HepG2 (cell line): Measurements from ENCODE around the gene CCNF. TPM values are rescaled to one million over a fixed set of nuclear protein-coding genes. Genes with fewer than 3 reads are reported as not detected.

Source experiments
- ATAC-seq: fragments of 200-7000 bp; cut with Tn5 transposase; 3 replicates; pipeline ENCODE4 v1.9.1; 2020; ENCODE audit warnings: mild to moderate bottlenecking, moderate library complexity
- BruUV-seq: library from RNA; stranded (reverse); fragments of 400-500 nt; replicated peaks from 2 replicates; lab custom pipeline; 2021; lab: Mats Ljungman, UMichigan
- CTCF ChIA-PET: fragments of 300-600 bp; formaldehyde crosslinking; extraction: SDS; loops from one replicate; lab custom pipeline; 2021; ENCODE audit warnings: low total read pairs, inconsistent platforms, low intra/inter-chr PET ratio; lab: Yijun Ruan, JAX
- POLR2A ChIA-PET: fragments of 350-600 bp; sonication (Branson Sonifier 250); formaldehyde crosslinking; loops from one replicate; lab custom pipeline; 2020; ENCODE audit warnings: antibody characterized with exemption, inconsistent platforms; lab: Yijun Ruan, JAX
- DNase-seq: peaks from one replicate; pipeline ENCODE4 v3.0.0-alpha.2; 2015; ENCODE audit warnings: low spot score
- FAIRE-seq: peaks from 3 replicates; lab custom pipeline; 2011; peaks lifted over from hg19 to GRCh38; lab: Jason Lieb, UNC
- H2AFZ ChIP-seq: one replicate; pipeline ENCODE4 v1.6.1; 2011; ENCODE audit warnings: low read length, inconsistent platforms
- H3K27ac ChIP-seq: fragments of 300-600 bp; 3 replicates; pipeline ENCODE4 v1.8.0; 2011; ENCODE audit warnings: mixed run types, mild to moderate bottlenecking, mixed read lengths, low read length, inconsistent platforms; ENCODE audit not compliant: insufficient read depth; ENCODE audit errors: extremely low read length
- H3K27me3 ChIP-seq, 2 experiments: fragments of 200-600 bp in 1 of 2; 2 replicates in 1 of 2; 3 replicates in 1 of 2; pipeline versions ENCODE4 v1.6.0 to v1.8.0; 2011; ENCODE audit warnings: low read length in 2 of 2, mild to moderate bottlenecking in 2 of 2, moderate library complexity in 2 of 2, inconsistent platforms in 1 of 2; ENCODE audit not compliant: insufficient read depth in 2 of 2, control insufficient read depth in 1 of 2
- H3K36me3 ChIP-seq, 2 experiments: fragments of 200-600 bp in 1 of 2; replicated peaks in 1 of 2; 2 replicates in 1 of 2; 3 replicates in 1 of 2; pipeline versions ENCODE4 v1.5.1 to v1.8.0; 2011; ENCODE audit warnings: low read length in 2 of 2, inconsistent platforms in 1 of 2; ENCODE audit not compliant: insufficient read depth in 2 of 2, control insufficient read depth in 1 of 2
- H3K4me1 ChIP-seq: 2 replicates; pipeline ENCODE4 v1.5.1; 2012; ENCODE audit warnings: low read length, inconsistent platforms; ENCODE audit not compliant: insufficient read depth
- H3K4me2 ChIP-seq: 2 replicates; pipeline ENCODE4 v1.6.0; 2011; ENCODE audit warnings: low read depth, low read length, inconsistent platforms
- H3K4me3 ChIP-seq, 3 experiments: fragments of 200-600 bp in 1 of 3; sonication (generic), shearing (Covaris generic) in 1 of 3; replicated peaks in 1 of 3; 2 replicates each; pipeline ENCODE4 v1.5.1; 2011 to 2016; ENCODE audit warnings: low read length in 3 of 3, inconsistent platforms in 2 of 3, low read depth in 2 of 3, mild to moderate bottlenecking in 2 of 3, control low read depth in 1 of 3, mixed read lengths in 1 of 3; ENCODE audit not compliant: insufficient read depth in 1 of 3
- H3K79me2 ChIP-seq: one replicate; pipeline ENCODE4 v1.6.1; 2011; ENCODE audit warnings: low read length, inconsistent platforms; ENCODE audit not compliant: insufficient read depth
- H3K9ac ChIP-seq: 2 replicates; pipeline ENCODE4 v1.6.0; 2011; ENCODE audit warnings: mild to moderate bottlenecking, low read depth, low read length, inconsistent platforms; ENCODE audit not compliant: insufficient read depth
- H3K9me3 ChIP-seq: 2 replicates; pipeline ENCODE4 v1.5.1; 2012; ENCODE audit warnings: mild to moderate bottlenecking, low read length
- H4K20me1 ChIP-seq: 2 replicates; pipeline ENCODE4 v1.6.0; 2011; ENCODE audit warnings: inconsistent platforms, mild to moderate bottlenecking, low read length, moderate library complexity; ENCODE audit not compliant: insufficient read depth
- GATAD2A ChIP-seq: IDR thresholded peaks from 2 replicates; pipeline ENCODE4 v1.6.1; 2016
- HIVEP1 ChIP-seq: sonication (generic); formaldehyde crosslinking; IDR thresholded peaks from 2 replicates; pipeline ENCODE4 v1.4.0; 2020; ENCODE audit warnings: mild to moderate bottlenecking, missing genetic modification reagents
- MXD4 ChIP-seq: IDR thresholded peaks from 2 replicates; pipeline ENCODE4 v1.6.1; 2016; ENCODE audit warnings: mild to moderate bottlenecking, missing biosample characterization, missing genetic modification reagents
- MYC ChIP-seq: sonication (generic); formaldehyde crosslinking; IDR thresholded peaks from 2 replicates; pipeline ENCODE4 v1.9.0; 2021; ENCODE audit warnings: missing genetic modification reagents, borderline replicate concordance
- NFE2L2 ChIP-seq: fragments of 150-350 bp; IDR thresholded peaks from 2 replicates; pipeline ENCODE4 v1.6.1; 2014; ENCODE audit warnings: low read length
- RCOR2 ChIP-seq: IDR thresholded peaks from 2 replicates; pipeline ENCODE4 v1.6.1; 2016; ENCODE audit warnings: missing biosample characterization, missing genetic modification reagents
- SP1 ChIP-seq, 2 experiments: fragments of 450-650 bp in 1 of 2; sonication (generic) in 1 of 2; formaldehyde crosslinking in 1 of 2; IDR thresholded peaks; 2 replicates each; pipeline versions ENCODE4 v1.4.0 to v1.6.1; 2016 to 2020; ENCODE audit warnings: missing genetic modification reagents in 1 of 2
- THAP11 ChIP-seq: IDR thresholded peaks from 2 replicates; pipeline ENCODE4 v1.6.1; 2016; ENCODE audit warnings: missing biosample characterization, missing genetic modification reagents
- TOPORS ChIP-seq: sonication (generic); formaldehyde crosslinking; IDR thresholded peaks from 2 replicates; pipeline ENCODE4 v1.8.0; 2023; ENCODE audit warnings: mild to moderate bottlenecking, missing genetic modification reagents
- ZBTB38 ChIP-seq: sonication (generic); formaldehyde crosslinking; IDR thresholded peaks from 2 replicates; pipeline ENCODE4 v1.5.1; 2020; ENCODE audit warnings: mild to moderate bottlenecking, missing genetic modification reagents
- ZIK1 ChIP-seq: sonication (generic); formaldehyde crosslinking; IDR thresholded peaks from 2 replicates; pipeline ENCODE4 v1.5.0; 2020; ENCODE audit warnings: mild to moderate bottlenecking, low read depth, missing genetic modification reagents, borderline replicate concordance
- ZNF333 ChIP-seq: sonication (generic); formaldehyde crosslinking; IDR thresholded peaks from 2 replicates; pipeline ENCODE4 v1.4.0; 2020; ENCODE audit warnings: mild to moderate bottlenecking, missing genetic modification reagents, borderline replicate concordance
- ZNF354B ChIP-seq: sonication (generic); formaldehyde crosslinking; IDR thresholded peaks from 2 replicates; pipeline ENCODE4 v1.8.0; 2022; ENCODE audit warnings: mild to moderate bottlenecking, missing genetic modification reagents
- WGBS: methylation state at CpG from one replicate; pipeline ENCODE4 v1.1.6; 2017; ENCODE audit warnings: low lambda C conversion rate; 5-methylcytosine and 5-hydroxymethylcytosine counted together
- in situ Hi-C: cut with HindIII; loops from 2 replicates; pipeline ENCODE4 v1.10.0; 2017; ENCODE audit warnings: low pct_unique_long_range_greater_than_20kb; ENCODE audit not compliant: extremely low pct_ligation_motif_present
- intact Hi-C: fragments of 100-400 bp; cut with micrococcal nuclease; formaldehyde crosslinking; loops from one replicate; pipeline ENCODE4 v1.10.0; 2022; ENCODE audit not compliant: unreplicated experiment
- polyA plus RNA-seq, 8 experiments: library from polyadenylated mRNA; depleted of rRNA in 3 of 8; stranded (reverse) in 7 of 8; unstranded in 1 of 8; fragments of >200 nt; fragmentation: Illumina TruSeq in 4 of 8; extraction: Trizol in 4 of 8; gene quantifications; 2 replicates each; pipeline versions ENCODE4 v1.2.1 to v1.2.3, GENCODE V29; 2011 to 2016; ENCODE audit warnings: low read depth in 4 of 8, missing spikeins in 1 of 8, mixed read lengths in 1 of 8; ENCODE audit not compliant: insufficient read depth in 1 of 8
- total RNA-seq, 5 experiments: library from RNA; depleted of rRNA; stranded (reverse); fragments of >200 nt; fragmentation: Illumina TruSeq; extraction: Trizol; gene quantifications; 2 replicates each; pipeline ENCODE4 v1.2.3, GENCODE V29; 2016; ENCODE audit warnings: low read depth in 1 of 5
- TF ChIP-seq, protein P1 (sequence below): sonication (generic); formaldehyde crosslinking; IDR thresholded peaks from 2 replicates; pipeline ENCODE4 v1.8.0; 2022; ENCODE audit warnings: mild to moderate bottlenecking, missing genetic modification reagents; ENCODE audit not compliant: insufficient replicate concordance
- TF ChIP-seq, protein P2 (sequence below): IDR thresholded peaks from 2 replicates; pipeline ENCODE4 v1.4.0; 2020; ENCODE audit warnings: mild to moderate bottlenecking, missing genetic modification reagents
- TF ChIP-seq, protein P3 (sequence below): sonication (generic); formaldehyde crosslinking; IDR thresholded peaks from 2 replicates; pipeline ENCODE4 v1.9.0; 2021; ENCODE audit warnings: missing genetic modification reagents, borderline replicate concordance

Gene CCNF
- total and polyA plus RNA-seq, 2 of the 13 experiments (the other 11 are each of a cell fraction or from before 2014, with no cell fraction given): 6.4 to 22.8 TPM

DNA sequence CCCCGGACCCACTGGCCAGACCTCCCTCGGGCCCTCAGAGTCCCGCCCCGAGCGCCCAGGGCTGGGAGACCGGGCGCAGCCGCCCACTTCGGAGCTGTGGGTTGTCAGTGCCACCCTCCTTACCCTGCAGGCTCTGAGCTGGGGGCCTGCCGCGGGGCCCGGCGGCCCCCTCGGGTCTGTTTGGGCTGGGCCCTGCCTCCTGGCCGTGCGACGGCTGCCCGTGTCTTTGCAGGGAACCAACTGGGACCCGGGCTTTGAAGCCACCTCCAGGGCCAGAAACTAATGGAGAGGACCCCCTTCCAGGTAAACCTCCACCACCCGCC lies 31.1 kb downstream of the CCNF start (continued):
- TF ChIP-seq, protein P1, sequence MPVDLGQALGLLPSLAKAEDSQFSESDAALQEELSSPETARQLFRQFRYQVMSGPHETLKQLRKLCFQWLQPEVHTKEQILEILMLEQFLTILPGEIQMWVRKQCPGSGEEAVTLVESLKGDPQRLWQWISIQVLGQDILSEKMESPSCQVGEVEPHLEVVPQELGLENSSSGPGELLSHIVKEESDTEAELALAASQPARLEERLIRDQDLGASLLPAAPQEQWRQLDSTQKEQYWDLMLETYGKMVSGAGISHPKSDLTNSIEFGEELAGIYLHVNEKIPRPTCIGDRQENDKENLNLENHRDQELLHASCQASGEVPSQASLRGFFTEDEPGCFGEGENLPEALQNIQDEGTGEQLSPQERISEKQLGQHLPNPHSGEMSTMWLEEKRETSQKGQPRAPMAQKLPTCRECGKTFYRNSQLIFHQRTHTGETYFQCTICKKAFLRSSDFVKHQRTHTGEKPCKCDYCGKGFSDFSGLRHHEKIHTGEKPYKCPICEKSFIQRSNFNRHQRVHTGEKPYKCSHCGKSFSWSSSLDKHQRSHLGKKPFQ: no peak

DNA sequence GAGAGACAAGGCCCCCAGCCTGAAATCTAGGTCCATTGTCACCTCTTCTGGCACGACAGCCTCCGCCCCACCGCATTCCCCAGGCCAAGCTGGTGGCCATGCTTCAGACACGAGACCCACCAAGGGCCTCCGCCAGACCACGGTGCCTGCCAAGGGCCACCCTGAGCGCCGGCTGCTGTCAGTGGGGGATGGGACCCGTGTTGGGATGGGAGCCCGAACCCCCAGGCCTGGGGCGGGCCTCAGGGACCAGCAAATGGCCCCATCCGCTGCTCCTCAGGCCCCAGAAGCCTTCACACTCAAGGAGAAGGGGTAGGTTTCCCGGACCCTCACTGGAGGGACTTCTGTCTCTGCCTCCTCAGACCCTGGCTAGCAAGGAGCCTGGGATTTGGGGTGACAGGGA lies 31.7 kb downstream of the CCNF start:
- no peaks in the 10 kb centered on the region for H4K20me1 ChIP-seq
- BruUV-seq: TSS peak; percentile 43
- H2AFZ ChIP-seq: no peak overlapping the region
- ChIA-PET CTCF (no interaction called here), POLR2A (interaction anchor here (1.2 to 1.5 kb wide), 2 partner anchors 8 to 12 kb away, joined by 3 to 6 read pairs; no protein-coding TSS in a partner anchor)
- no peaks in the 10 kb centered on the region for H3K27me3 ChIP-seq
- intact Hi-C loops (no loop called here), in situ Hi-C loops (no loop called here)
- peaks cover 8 to 14% of the 10 kb centered on the region in 2 experiments; a peak in 4 of 5 replicates for H3K36me3 ChIP-seq
- FAIRE-seq (no peak), DNase-seq (no peak), ATAC-seq (no peak)
- 93% methylated on average over 8 of the region's 13 CpGs for WGBS
- no peaks in the 10 kb centered on the region for H3K9me3 ChIP-seq
- no peaks in the 10 kb centered on the region for H3K79me2 ChIP-seq
- H3K9ac ChIP-seq: peak overlapping the region; percentile 72
- peak overlapping the region; percentile 59 to 75 (median 65); a peak in 5 of 6 replicates for H3K4me3 ChIP-seq
- H3K27ac ChIP-seq: peak overlapping the region; percentile 78
- peaks cover 24% of the 10 kb centered on the region for H3K4me1 ChIP-seq
- H3K4me2 ChIP-seq: peak overlapping the region; percentile 98
- TF ChIP-seq TOPORS (CRISPR knock-in tag): no peak
- no peak for TF ChIP-seq NFE2L2
- no peak for TF ChIP-seq RCOR2
- TF ChIP-seq, protein P2, sequence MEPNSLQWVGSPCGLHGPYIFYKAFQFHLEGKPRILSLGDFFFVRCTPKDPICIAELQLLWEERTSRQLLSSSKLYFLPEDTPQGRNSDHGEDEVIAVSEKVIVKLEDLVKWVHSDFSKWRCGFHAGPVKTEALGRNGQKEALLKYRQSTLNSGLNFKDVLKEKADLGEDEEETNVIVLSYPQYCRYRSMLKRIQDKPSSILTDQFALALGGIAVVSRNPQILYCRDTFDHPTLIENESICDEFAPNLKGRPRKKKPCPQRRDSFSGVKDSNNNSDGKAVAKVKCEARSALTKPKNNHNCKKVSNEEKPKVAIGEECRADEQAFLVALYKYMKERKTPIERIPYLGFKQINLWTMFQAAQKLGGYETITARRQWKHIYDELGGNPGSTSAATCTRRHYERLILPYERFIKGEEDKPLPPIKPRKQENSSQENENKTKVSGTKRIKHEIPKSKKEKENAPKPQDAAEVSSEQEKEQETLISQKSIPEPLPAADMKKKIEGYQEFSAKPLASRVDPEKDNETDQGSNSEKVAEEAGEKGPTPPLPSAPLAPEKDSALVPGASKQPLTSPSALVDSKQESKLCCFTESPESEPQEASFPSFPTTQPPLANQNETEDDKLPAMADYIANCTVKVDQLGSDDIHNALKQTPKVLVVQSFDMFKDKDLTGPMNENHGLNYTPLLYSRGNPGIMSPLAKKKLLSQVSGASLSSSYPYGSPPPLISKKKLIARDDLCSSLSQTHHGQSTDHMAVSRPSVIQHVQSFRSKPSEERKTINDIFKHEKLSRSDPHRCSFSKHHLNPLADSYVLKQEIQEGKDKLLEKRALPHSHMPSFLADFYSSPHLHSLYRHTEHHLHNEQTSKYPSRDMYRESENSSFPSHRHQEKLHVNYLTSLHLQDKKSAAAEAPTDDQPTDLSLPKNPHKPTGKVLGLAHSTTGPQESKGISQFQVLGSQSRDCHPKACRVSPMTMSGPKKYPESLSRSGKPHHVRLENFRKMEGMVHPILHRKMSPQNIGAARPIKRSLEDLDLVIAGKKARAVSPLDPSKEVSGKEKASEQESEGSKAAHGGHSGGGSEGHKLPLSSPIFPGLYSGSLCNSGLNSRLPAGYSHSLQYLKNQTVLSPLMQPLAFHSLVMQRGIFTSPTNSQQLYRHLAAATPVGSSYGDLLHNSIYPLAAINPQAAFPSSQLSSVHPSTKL (CRISPR knock-in tag): no peak
- TF ChIP-seq SP1 (IDR thresholded peaks at IDR 0.05): no peak
- TF ChIP-seq SP1 (CRISPR knock-in tag; IDR thresholded peaks at IDR 0.05): no peak
- TF ChIP-seq ZIK1 (CRISPR knock-in tag): no peak
- TF ChIP-seq ZNF354B (CRISPR knock-in tag): no peak
- TF ChIP-seq HIVEP1: no peak
- no peak for TF ChIP-seq MYC (CRISPR knock-in tag)
- TF ChIP-seq ZBTB38 (CRISPR knock-in tag): no peak
- no peak for TF ChIP-seq ZNF333 (CRISPR knock-in tag)
- TF ChIP-seq MXD4 (CRISPR knock-in tag): no peak
- TF ChIP-seq, protein P3, sequence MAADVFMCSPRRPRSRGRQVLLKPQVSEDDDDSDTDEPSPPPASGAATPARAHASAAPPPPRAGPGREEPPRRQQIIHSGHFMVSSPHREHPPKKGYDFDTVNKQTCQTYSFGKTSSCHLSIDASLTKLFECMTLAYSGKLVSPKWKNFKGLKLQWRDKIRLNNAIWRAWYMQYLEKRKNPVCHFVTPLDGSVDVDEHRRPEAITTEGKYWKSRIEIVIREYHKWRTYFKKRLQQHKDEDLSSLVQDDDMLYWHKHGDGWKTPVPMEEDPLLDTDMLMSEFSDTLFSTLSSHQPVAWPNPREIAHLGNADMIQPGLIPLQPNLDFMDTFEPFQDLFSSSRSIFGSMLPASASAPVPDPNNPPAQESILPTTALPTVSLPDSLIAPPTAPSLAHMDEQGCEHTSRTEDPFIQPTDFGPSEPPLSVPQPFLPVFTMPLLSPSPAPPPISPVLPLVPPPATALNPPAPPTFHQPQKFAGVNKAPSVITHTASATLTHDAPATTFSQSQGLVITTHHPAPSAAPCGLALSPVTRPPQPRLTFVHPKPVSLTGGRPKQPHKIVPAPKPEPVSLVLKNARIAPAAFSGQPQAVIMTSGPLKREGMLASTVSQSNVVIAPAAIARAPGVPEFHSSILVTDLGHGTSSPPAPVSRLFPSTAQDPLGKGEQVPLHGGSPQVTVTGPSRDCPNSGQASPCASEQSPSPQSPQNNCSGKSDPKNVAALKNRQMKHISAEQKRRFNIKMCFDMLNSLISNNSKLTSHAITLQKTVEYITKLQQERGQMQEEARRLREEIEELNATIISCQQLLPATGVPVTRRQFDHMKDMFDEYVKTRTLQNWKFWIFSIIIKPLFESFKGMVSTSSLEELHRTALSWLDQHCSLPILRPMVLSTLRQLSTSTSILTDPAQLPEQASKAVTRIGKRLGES (CRISPR knock-in tag): no peak
- TF ChIP-seq THAP11 (CRISPR knock-in tag): no peak
- TF ChIP-seq GATAD2A (CRISPR knock-in tag): no peak
